MM.1S (cell line): ENCODE measurements around the gene HIGD1B.
A peak's percentile ranks its signal among the peaks of the same experiment; 100 is the strongest.

Experiments
- DNase-seq: peaks from one replicate; pipeline ENCODE4 v3.0.0-alpha.2; 2015
- H2AFZ ChIP-seq: fragments of 300-600 bp; sonication (generic); 2 replicates; pipeline ENCODE4 v1.6.0; 2016; ENCODE audit warnings: antibody characterized with exemption, low read length
- H3F3A ChIP-seq: fragments of 300-600 bp; sonication (generic); 2 replicates; pipeline ENCODE4 v1.6.1; 2016; ENCODE audit warnings: mild to moderate bottlenecking, antibody characterized with exemption, low read length, moderate library complexity, mixed read lengths; ENCODE audit not compliant: insufficient read depth
- H3K27ac ChIP-seq: fragments of 300-600 bp; sonication (generic); 2 replicates; pipeline ENCODE4 v1.5.1; 2016; ENCODE audit warnings: mild to moderate bottlenecking, low read length
- H3K27me3 ChIP-seq: fragments of 300-600 bp; sonication (generic); replicated peaks from 2 replicates; pipeline ENCODE4 v1.6.0; 2016; ENCODE audit warnings: low read length; ENCODE audit not compliant: insufficient read depth
- H3K36me3 ChIP-seq: fragments of 300-600 bp; sonication (generic); replicated peaks from 2 replicates; pipeline ENCODE4 v1.6.1; 2016; ENCODE audit warnings: mild to moderate bottlenecking, low read length, mixed read lengths; ENCODE audit not compliant: insufficient read depth
- H3K4me1 ChIP-seq: fragments of 300-600 bp; sonication (generic); 2 replicates; pipeline ENCODE4 v1.6.1; 2016; ENCODE audit warnings: low read length, mixed read lengths
- H3K4me2 ChIP-seq: fragments of 300-600 bp; sonication (generic); 2 replicates; pipeline ENCODE4 v1.6.0; 2016; ENCODE audit warnings: low read depth, low read length
- H3K4me3 ChIP-seq: fragments of 300-600 bp; sonication (generic); 2 replicates; pipeline ENCODE4 v1.5.1; 2016; ENCODE audit warnings: low read length, mixed read lengths
- H3K79me2 ChIP-seq: fragments of 300-600 bp; sonication (generic); 2 replicates; pipeline ENCODE4 v1.6.1; 2016; ENCODE audit warnings: mixed run types, low read length, mixed read lengths
- H3K9ac ChIP-seq: fragments of 300-600 bp; sonication (generic); 2 replicates; pipeline ENCODE4 v1.6.1; 2016; ENCODE audit warnings: low read length, mixed read lengths
- H3K9me2 ChIP-seq: fragments of 300-600 bp; sonication (generic); replicated peaks from 2 replicates; pipeline ENCODE4 v1.6.1; 2016; ENCODE audit warnings: mild to moderate bottlenecking, low read length, mixed read lengths; ENCODE audit not compliant: insufficient read depth
- H3K9me3 ChIP-seq: fragments of 300-600 bp; sonication (generic); replicated peaks from 2 replicates; pipeline ENCODE4 v1.6.1; 2016; ENCODE audit warnings: mild to moderate bottlenecking, low read length, mixed read lengths; ENCODE audit not compliant: insufficient read depth
- H4K20me1 ChIP-seq: fragments of 300-600 bp; sonication (generic); 2 replicates; pipeline ENCODE4 v1.6.1; 2016; ENCODE audit warnings: mild to moderate bottlenecking, low read length, moderate library complexity, mixed read lengths; ENCODE audit not compliant: insufficient read depth
- EZH2 ChIP-seq: fragments of 300-600 bp; sonication (generic); optimal IDR thresholded peaks from 2 replicates; pipeline ENCODE3; 2017; ENCODE audit warnings: low read depth, mild to moderate bottlenecking, antibody characterized with exemption, low read length, mixed read lengths
- EZH2phosphoT487 ChIP-seq: fragments of 300-600 bp; sonication (generic); IDR thresholded peaks from 2 replicates; pipeline ENCODE4 v1.6.1; 2018; ENCODE audit warnings: antibody characterized with exemption, low read length
- TF ChIP-seq, protein P1 (sequence below): fragments of 300-600 bp; sonication (generic); IDR thresholded peaks from 2 replicates; pipeline ENCODE4 v1.5.1; 2016; ENCODE audit warnings: antibody characterized with exemption, low read length, mixed read lengths

The HIGD1B gene

DNA sequence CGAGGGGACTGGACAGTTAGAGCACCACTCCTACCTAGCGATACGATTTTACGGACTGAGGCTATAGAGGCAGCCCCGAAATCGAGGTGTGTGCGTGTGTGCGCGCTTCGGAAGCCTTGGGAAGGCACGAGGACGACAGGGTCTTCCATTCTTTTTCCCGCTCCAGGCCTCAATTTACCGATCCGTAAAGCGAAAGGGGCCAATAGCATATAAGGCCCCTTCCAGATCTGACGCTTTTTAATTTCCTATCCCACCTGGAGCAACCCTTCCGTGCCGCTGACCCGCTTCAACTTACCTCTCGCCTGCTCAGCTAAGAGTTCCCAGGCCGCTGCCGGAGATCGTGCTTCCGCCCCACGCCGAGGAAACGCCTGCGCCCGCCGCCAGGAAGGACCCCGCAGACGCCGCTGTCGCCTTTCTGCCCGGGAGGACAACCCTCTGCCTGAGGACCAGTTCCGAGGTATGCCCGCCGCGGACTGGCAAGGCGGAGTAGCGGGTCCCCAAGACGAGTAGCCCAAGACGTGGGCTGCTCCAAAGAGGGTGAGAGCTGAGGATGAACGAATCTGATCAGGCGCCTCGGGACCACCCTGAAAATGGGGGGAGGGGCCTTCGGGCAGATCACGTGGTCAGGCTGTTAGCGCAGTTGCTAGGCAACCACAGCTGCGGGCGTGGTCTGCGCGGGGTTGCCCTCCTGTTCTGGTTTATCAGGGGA is 51.5 kb downstream of the HIGD1B start, which contains the start of gene EFTUD2:
Gene EFTUD2 (minus strand): TSS at position 372 of the 709 bp plus-strand sequence. CDS start 4,924 bp downstream, outside the sequence.
- no peaks in the 10 kb centered on the region for H3K4me1 ChIP-seq
- H3K27ac ChIP-seq, result peak within 1 kb of the TSS; percentile 80
- peaks cover 49% of the 10 kb centered on the region for H3K79me2 ChIP-seq
- TF ChIP-seq EZH2, result no peak
- no peak for TF ChIP-seq EZH2phosphoT487
- TF ChIP-seq, protein P1, sequence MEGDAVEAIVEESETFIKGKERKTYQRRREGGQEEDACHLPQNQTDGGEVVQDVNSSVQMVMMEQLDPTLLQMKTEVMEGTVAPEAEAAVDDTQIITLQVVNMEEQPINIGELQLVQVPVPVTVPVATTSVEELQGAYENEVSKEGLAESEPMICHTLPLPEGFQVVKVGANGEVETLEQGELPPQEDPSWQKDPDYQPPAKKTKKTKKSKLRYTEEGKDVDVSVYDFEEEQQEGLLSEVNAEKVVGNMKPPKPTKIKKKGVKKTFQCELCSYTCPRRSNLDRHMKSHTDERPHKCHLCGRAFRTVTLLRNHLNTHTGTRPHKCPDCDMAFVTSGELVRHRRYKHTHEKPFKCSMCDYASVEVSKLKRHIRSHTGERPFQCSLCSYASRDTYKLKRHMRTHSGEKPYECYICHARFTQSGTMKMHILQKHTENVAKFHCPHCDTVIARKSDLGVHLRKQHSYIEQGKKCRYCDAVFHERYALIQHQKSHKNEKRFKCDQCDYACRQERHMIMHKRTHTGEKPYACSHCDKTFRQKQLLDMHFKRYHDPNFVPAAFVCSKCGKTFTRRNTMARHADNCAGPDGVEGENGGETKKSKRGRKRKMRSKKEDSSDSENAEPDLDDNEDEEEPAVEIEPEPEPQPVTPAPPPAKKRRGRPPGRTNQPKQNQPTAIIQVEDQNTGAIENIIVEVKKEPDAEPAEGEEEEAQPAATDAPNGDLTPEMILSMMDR, result no peak
- H3K4me3 ChIP-seq, result peak within 1 kb of the TSS; percentile 93
- 0 out of 2 replicates have a peak, but pooled peaks cover 8% of the 10 kb centered on the region for H3F3A ChIP-seq
- H3K27me3 ChIP-seq, result peaks cover 43% of the 10 kb centered on the region
- peak within 1 kb of the TSS; percentile 90 for H3K9ac ChIP-seq
- peak within 1 kb of the TSS; percentile 98 for H3K4me2 ChIP-seq
- H3K9me3 ChIP-seq, result no peaks in the 10 kb centered on the region
- no peaks in the 10 kb centered on the region for H4K20me1 ChIP-seq
- H2AFZ ChIP-seq, result peak within 1 kb of the TSS; percentile 84
- DNase-seq, result peak; percentile 91
- H3K9me2 ChIP-seq, result no peaks in the 10 kb centered on the region
- H3K36me3 ChIP-seq, result no peaks in the 10 kb centered on the region
